HG03159 (cell line): ENCODE data around the gene CDH20.

Source experiments
- ATAC-seq: cut with Tn5 transposase; IDR thresholded peaks from one replicate; pipeline ENCODE4 v1.9.1; 2021; ENCODE audit warnings: mild to moderate bottlenecking, moderate library complexity; ENCODE audit not compliant: unreplicated experiment

Gene CDH20

DNA sequence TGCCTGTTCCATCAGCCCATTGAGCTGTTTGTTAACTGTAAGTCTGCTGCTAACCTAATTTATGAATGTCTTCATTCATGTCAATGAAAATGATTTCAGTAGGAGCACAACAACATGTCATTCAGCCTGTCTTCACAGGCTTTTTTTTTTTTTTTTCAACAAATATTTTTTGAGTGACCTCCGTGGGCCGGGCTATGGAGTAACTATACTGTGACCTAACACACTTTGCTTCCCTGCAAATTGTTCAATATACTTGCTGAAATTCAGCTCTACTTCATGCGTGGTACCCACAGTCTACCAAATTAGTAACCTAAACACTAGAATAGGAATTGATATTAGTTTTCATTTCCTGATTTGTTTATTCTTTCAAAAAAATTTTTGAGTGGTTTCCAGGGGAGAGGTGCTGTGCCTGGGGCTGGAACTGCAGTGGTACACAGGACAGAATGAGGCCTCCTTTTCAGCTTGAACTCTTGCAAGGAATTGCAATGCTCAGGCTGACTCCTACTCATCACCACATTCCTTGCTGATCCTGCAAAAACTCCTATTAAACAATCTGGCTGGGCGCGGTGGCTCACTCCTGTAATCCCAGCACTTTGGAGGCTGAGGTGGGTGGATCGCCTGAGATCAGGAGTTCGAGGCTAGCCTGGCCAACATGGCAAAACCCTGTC, 87.1 kb downstream of the CDH20 start:
- no peak for ATAC-seq

GRCh38 chr18:61426492-61427053, 93.3 kb downstream of the CDH20 start:
- no peak for ATAC-seq

GRCh38 chr18:61428266-61428665, 95.0 kb downstream of the CDH20 start:
- ATAC-seq = no peak

DNA sequence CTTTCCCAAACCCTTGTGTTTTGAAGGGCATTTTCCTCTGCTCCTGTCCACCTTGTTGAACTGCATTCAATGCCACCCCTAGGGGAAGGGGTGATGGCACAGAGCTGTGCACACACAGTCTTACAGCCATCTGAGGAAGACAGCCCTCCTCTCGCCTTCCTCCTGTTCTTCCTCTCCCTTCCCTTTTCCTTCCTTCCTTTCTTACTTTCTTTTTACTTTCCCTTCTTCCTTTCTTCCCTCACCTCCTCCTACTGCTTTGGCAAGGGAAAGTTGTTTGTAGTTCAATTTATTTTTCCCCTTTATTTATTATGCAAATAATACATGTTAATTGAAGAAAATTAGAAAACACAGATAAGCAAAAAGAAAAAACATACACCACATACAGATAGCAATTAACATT, 99.4 kb downstream of the CDH20 start:
- no peak for ATAC-seq

DNA sequence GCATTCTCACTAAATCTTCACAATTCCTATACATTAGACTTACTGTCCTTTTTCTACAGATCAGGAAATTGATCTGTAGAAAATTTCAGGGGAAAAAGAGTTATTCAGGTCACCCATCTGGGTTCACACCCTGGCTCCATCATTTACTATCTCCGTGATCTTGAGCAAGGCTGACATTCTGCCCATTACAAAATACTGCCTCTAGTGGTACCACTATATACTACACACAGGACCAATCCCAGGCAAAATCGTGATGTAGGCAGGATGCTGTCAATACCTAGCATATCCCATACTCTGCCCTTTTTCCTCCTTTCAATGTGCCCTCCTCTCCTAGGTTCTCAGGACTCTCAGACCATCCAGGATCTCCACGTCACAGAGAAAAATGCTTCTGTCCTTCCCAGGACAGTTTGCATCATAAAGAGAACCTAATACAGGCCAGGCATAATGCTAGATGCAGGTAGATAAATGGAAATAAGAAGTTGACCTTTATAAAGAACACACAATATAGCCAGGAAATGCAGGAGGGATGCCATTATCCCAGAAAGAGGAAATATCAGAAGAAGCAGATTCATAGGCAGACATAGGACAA, 101.9 kb downstream of the CDH20 start:
- peak; percentile 93 for ATAC-seq

GRCh38 chr18:61443081-61443725, 110.0 kb downstream of the CDH20 start:
- no peak for ATAC-seq

GRCh38 chr18:61448316-61448715, 115.1 kb downstream of the CDH20 start:
- peak; percentile 99 for ATAC-seq

DNA sequence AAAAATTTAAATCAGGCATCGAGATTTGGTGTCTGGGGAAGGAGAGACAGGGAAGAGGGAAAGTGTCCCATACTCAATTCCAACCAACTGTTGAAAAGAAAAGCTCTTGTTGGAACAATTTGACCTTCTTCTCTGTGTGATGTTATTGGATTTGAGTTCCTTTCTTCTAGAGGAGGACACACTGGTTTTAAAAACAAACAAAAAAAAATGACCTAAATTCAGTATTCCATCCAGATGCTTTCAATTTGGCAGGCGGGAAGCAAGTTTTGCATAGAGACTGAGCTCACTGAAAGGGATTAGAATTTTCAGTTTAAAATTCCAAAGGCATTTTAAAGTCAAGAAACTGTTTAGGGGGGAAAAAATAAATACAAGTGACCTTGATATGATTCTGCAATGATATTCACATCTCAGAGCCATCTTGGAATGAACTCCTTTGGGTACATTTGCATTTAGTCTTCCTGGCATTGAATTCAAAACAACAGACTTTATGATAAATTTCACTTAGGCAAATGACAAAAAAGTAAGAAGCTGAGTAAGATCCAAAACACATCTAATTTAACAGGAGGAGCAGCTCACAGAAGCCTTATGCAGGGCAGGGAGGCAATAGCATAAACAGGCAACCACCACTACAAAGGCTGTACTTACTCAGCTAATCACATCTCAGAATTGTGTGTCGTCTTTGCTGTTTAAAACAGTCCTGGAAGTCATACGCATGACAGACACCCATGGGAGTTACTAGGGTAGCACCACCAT, 126.8 kb downstream of the CDH20 start:
- no peak for ATAC-seq

DNA sequence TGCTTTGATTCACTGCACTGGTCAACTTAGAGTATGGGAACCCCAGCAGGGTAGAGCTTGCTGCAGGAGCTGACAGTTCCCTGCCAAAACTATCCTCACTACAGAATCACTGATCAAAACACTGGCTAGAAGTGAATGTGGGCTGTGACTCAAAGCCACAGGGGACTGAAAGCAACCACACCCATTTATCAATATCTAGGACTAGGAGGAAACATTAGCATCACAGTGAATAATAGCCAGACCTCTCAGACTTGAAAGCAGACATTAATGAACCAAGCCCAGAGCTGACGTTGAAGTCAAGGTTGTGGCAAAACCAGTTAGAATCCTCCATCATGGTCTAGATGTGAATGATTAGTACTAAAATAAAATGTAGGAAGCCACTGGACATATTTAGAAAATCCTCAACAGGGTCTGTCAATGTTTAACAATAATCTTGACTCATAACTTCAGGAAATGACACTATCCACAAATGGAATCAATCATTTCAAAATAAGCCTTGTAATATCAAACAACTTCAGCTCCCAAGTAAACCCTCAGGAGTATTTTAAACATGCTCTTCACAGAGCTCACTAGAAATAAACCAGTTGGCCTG, 131.4 kb downstream of the CDH20 start:
- ATAC-seq = no peak

- ATAC-seq = no peak
Observed at GRCh38 chr18:61466736-61467135, 133.5 kb downstream of the CDH20 start.

- ATAC-seq = no peak
Observed at GRCh38 chr18:61470031-61470674, 136.9 kb downstream of the CDH20 start.

DNA sequence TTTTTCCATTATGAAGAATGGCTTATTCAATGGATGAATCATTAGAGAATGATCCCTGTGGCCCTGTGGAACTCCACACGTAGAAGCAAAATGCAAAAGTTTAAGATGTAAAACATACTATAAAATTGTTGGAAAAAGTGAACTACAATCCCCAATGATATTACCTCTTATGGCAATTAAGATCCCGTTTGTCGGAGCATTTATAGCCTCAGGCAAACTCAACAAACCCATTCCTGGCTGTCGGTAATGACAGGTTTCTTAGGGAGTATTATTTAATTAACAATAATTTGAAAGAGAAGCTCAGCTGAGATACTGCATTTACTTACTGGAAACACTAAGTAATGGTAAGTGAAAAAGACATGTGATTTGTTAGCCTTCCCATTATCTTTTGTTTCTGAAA, 138.3 kb downstream of the CDH20 start:
- ATAC-seq = no peak

GRCh38 chr18:61471942-61472341, 138.7 kb downstream of the CDH20 start:
- no peak for ATAC-seq

GRCh38 chr18:61474341-61474740, 141.1 kb downstream of the CDH20 start:
- ATAC-seq = no peak

DNA sequence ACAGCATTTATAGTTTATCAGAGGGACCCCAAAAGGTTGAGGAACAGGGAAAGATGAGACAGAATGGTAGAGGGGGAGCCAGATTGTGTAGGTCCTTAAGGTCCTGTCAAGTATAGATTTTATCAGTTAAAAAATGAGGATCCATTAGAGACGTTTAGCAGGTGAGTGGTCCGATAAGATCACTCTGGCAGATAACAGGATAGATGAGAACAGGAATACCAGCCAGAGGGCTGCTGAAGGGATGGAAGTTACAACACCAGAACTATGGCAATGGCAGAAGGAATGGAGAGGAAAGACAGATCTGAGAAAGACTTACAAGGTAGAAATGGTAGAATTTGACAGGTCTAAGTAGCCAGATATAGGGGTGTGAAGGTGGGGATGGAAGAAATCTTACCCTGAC, 141.7 kb downstream of the CDH20 start:
- ATAC-seq = no peak

- no peak for ATAC-seq
Observed at GRCh38 chr18:61475931-61476330, 142.7 kb downstream of the CDH20 start.

DNA sequence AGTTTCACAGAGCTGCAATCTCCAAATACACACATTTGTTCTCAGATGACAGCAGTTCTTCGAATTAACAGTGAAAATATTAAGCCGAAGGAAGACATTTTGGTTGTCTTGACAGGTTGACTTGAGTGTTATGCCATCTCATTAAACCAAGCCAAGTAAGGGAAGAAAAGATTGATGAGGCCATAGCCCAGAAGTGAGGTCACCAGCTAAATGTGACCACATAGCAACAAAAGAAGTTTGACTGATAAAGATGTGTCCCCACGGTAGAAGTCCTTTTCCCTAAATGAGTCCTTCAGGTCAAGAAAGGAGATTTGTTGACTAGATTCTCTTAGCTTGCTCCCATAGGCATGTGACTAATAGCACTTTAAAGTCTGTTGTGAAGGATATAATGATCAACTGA, 156.1 kb downstream of the CDH20 start:
- no peak for ATAC-seq

DNA sequence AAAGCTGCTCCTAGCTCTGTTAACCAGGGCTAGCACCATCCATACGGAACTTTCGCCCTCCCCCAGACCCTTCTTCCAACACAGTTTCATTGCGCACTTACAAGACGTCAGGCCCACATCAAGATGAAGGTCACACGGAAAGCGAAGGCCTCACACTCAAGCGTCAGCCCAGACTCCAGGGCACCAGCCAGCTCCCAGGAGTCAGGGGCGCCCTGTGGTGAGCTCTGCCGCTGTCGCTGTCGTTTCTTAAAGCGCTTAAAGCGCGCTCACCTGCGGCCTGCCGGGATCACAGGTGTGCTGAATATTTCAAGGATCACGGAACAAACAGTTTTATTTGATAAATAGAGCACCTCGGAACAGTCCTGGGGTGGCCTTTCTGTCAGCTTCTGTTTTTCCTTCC, 163.1 kb downstream of the CDH20 start:
- ATAC-seq = no peak

DNA sequence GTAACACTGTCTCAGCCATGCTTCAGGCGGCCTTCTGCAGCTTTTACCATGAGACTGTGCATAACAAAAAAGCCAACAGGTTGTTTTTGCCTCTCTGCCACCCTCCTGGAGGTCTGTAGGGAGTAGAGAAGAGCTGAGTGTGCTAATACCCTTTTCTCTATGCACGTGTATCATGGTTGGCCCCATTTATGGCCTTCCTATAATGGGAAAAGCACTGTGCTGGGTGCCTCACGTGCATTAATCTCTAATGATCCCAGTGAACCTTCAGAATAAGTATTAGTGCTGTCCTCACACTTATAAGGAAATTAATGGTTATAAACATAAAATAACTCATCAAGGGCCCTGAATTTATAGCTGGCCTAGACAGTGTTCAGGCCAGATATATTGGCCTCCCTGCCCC, 164.2 kb downstream of the CDH20 start:
- ATAC-seq = no peak

DNA sequence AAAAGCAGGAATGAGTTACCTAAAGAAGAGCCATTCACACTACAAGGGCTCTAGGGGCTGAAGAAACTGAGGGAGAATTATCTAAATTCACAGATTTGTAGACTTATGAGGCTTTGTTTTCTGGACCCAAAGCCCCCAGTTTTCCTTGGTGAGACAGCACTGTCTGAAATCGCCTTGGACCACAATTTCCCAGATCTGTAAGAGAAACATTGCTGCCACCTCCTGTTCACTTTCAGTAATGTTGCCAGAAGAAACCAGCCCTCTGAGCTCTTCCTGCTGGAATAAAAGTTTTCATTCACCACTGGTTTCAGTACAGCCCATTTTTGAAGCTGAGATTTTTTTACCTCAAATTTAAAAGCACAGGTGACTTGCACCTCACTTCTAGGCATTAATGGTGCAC, 169.2 kb downstream of the CDH20 start:
- ATAC-seq = peak; percentile 57

DNA sequence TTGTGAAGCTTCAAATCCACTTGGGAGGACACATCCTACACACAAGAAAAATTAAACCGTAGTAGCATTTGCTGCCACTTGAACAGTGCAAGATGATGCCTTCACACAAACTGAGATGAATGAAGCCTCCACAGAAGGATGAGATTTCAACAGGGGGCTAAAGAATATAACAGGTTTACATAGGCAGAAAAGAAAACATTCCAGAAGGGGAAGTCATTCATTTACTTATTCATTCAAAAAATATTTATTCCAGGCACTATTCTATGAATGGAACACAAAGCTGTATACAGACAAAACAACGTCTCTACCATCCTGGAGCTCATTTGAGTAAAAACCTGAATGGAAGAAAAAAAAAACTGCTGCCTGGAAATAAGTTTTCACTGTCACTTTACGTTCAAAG, 170.5 kb downstream of the CDH20 start:
- ATAC-seq = no peak
